Stimulated activated CD4-positive, alpha-beta T cell treated with anti-CD3 and anti-CD28 coated beads, Interleukin-12 subunit alpha, Interleukin-12 subunit beta, amount 100 ng/mL, for 4 hours (primary cell): Measurements from ENCODE around the gene IDH3A.
"Not testable (repeated sequence)": the region's sequence is repeated elsewhere in the genome, so short reads cannot be mapped to it uniquely, and the experiment has no call there.

Experiments used
- DNase-seq: peaks from one replicate; pipeline ENCODE4 v3.0.0-alpha.2; 2020

IDH3A gene

DNA sequence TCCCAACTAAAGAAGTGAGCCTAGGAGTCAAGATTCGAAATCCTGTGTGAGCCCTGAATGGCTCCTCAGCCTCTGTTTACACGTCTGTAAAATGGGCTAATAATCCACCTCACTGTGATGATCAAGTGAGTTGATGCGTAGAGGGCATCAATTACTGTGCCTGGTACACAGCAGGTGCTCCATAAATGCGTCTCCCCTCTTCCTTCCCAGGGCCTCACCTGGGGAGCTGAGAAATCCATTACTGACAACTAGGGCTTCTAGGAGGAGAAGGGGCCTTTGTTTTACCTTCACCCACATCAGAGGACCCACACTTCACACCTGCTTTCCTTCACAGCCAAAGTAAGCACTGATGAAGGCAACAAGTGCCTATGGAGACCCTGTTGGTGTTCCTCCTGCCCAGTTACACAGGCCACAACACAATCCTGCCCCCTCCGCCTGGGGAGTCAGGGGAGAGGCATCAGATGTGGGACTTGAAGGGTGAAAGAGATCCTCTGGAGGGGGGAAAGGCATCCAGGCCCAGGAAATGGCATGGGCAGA is 19.3 kb upstream of the IDH3A start:
- DNase-seq: no peak

DNA sequence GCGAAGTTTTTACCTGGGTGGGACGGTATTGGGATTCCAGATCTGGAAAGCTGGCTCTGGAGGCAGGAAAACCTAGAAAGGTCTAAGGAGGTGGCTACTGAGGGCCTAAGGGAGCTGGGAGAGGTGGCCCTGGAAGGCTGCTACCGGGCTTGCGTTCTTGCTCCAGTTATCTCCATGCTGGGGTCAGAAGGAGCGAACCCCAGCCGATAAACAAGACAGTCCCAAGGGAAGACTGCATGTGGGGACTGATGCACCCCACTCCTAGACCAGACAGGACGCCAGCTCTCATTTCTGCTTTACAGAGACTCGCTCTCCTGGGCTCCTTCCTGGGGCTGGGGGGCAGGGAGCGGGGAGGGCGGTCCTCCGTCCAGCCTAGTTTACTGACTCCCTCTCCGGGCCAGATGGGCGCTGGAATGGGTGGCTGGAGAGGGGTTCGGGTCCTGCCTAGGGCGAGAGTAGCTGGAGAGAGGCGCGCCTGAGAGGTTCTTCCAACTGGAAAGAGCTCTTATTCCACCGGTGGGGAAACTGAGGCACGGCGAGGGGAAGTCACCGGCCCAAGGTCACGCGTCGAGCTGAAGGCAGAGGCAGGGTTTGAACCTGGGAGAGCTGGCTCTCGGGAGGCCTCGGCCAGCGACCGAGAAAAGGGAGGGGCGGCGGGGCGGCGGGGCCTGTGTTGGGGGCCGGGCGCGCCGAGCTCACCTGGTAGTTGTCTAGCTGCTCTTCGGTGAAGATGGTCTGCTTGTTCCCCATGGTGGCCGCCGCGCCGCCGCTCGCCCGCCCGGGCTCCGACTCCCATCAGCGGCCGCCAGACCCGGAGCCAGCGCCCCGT is 18.5 kb upstream of the IDH3A start:
- DNase-seq: peak; percentile 48

DNA sequence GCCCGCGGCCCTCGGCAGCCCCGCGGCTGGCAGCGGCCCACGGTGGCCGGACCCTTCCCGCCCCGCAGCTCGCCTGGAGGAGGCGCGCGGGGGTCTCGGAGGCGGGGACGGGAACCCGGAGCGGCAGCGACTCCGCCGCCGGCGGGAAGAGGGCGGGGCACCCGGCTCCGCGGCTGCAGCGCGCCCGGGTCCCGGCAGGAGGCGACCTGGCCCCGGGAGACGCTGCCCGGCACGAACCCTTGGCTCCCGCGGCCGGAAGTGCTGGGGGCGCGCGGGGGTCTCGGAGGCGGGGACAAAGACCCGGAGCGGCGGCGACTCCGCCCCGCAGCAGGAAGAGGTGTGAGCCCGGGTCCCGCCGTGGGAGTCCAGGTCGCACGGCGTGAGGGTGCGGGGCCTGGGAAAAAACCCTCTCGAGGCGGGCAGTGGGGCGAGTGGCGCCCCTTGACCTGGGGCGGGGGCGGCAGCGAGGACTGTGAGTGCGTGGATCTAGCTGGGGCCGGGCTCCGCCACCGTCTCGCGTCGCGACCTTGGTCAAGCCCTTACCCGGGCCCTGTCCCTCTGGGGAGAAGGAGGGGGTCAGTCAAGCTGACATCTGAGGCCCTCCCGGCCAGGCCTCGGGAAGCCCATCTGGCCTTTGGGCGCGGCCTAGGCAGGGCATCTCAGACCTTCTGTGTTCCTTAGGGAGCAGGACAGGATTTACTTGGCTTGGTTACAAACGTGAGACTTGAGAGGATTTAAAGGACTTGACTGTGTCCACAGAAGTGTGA is 17.7 kb upstream of the IDH3A start, which contains the start of gene CIB2:
Gene CIB2 (minus strand): TSS at position 151 of the 767 bp plus-strand sequence. CDS start 230 bp downstream, outside the sequence.
- peak; percentile 77 for DNase-seq

DNA sequence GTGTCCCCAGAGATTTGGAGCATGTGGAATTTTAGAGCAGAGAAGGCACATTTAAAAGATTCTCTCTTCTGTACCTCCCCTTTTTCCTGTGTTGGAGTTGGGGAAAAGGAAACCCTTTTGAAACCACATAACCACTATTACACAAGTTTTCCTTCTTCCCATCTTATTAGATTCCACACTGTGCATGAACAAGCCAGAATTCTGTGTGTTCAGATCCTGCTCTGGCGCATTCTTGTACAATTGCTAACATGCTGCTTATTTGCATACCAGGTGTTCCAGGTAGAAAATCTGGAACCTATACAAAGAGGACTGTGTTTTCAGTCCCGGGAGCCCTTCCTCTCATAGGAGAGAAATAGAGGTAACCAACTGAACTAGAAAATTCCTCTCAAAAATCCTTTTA is 15.4 kb upstream of the IDH3A start:
- DNase-seq: no peak

DNA sequence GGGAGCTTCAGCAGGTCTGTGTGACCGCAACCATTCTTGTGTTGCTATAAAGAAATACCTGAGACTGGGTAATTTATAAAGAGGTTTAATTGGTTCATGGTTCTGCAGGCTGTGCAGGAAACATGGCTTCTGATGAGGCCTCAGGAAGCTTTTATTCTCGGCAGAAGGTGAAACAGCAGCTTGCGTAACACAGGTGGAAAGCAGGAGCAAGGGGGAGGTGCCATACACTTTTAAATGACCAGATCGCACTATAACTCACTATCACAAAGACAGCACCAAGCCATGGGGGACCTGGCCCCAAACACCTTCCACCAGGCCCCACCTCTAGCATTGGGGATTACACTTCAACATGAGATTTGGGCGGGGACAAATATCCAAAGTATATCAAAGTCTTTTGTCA is 9.6 kb upstream of the IDH3A start:
- DNase-seq: no peak

DNA sequence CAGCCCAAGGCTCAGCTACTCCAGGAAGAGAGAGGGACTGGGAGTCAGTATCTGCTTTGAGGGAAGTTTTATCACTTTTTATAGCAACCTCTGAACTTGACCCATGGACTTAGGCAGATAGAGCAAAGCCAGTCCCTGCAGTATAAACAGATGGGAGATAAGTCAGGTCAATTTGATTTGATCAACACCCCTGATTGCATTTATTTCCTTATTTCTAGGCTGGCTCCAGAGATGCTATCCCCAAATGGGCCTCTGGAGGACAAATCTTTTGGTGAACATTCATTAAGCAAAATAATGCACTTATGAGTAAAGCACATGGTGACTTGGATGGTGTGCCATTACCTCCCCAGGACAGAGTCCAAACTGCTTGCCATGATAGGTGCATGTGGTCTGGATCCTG is 8.9 kb upstream of the IDH3A start:
- DNase-seq: no peak

DNA sequence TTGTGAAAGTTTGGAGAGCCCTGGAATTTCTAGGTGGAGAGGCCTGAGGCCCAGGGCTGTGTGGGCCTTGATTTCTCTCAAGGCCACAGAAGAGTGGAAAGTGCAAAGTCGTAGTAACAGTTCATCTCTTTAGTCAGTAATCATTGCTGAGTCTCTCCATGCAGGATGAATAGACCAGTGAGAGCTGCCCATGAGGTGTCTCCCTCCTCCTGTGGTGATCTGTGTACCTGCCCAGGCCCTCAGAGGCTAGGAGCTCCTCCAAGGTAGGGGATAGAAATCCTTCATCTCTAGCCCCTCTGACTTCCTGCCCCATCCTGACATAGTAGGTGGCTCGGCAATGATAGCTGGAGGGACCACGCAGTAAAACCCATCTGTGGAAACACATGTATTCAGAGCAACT is 6.8 kb upstream of the IDH3A start:
- DNase-seq: no peak

DNA sequence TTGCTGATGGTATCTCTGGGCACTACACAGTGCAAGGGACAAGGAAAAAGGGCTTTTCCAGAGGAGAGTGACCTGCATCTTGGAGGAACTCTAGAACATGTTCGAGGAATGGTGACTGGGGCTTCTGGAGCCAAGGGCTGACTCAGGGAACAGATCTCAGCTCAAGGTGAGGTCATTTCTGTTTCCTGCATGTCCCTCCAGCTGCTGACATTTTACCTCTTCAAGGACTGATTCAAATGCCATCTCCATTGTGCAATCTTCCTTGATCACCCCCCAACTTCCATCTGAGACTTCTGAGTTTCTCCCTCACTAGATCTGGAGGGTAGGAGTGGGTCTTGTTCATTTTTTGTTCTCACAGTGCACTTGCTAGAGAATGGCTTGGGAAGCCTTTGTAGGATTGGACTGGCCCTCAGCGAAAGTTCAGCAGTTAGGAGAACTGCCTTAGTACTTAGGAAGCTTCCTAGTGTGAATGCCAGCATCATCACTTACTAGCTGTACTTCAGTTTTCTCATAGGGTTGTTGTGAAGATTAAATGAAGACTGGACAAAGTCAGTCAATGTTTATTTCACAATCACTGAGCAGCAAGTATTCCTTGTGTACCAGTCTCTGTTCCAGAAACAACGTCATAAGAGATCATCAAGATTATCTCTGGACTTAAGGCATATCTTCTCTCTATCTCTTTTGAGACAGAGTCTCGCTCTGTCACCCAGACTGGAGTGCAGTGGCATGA is 2.6 kb upstream of the IDH3A start:
- no peak for DNase-seq

DNA sequence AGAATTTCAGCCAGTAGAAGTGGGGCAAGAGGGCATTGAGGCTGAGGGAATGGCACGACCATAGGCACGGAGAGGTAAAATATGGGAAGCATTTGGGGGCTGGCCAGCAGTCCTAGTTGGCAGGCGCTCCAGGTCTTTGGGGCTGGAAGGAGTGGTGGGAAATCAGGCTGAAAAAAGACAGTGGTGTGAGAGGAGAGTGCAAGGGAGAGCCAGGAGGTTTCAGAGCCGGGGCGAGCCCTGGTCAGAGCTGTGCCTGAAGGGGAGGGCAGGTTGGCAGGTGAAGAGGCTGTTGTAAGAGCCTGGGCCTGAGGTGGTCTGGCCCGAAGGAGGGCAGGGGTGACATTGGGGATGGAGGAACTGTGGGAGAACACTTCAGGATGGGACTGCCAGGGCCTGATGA is 1.6 kb upstream of the IDH3A start:
- DNase-seq: no peak

DNA sequence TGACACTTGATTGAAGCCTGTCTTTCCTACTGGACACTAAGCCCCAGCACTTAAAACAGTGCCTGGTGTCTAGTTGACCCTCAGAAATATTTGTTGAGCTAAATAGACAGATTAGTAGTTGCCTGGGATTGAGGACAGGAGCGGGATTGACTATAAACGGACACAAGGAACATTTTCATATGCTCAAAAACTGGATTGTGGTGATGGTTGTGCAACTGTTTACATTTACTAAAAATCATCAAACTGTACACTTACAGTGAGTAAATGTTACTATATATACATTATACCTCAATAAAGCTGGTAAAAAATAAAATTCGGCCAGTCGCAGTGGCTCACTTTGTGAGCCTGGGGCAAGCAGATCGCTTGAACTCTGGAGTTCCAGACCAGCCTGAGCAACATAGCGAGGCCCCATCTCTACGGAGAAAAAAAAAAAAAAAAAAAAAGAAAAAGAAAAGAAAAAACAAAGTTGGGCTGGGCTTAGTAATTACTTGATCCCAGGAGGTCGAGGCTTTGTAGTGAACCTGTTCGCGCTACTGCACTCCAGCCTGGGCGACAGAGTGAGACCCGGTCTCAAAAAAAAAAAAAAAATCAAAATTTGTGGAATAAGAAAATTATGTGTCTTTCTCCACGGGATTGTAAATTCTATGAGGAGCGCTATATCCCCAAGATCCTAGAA is 632 bp upstream of the IDH3A start:
- DNase-seq: no peak

DNA sequence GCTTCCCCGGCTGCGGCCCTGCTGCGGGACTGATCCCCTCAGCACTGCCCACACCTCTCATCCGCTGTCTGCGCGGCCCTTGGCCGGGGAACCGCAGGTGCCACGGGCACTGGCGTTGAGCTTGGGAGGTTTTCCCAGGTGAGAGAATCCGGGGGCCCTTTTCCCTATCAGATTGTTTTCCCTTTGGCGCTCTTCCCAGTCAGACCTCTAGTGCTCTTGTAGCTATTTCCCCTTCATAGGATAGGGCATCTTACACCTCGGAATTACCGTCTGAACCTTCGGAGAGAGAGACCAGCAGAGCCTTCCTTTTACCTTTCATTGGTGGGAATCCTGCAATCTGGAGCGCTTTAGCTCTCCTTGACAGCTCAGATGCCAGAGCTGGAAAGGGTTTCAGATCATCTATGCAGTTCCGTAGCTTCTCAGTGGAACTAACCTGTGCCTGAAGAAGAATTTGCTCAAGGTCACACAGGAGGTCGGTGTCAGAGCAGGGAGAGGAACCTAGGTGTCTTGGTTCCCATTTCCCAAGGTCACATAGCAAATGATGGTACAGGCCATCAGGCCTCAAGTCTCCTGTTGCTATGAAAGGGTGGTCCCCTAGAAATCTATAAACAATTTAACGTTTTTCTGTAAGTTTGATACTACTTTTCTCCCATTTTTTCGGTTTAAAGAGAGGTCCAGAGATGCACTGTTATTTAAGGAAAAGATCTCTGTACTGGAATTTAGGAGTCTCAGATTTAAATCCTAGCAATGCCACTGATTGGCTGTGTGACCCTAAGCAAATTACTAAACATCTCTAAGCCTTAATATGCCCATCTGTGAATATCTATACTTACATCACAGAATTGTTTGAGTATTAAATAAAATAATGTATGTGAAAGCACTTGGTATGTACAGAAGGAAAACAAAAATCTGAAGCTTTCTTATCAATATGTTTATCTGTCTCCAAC is 916 bp downstream of the IDH3A start:
- no peak for DNase-seq

DNA sequence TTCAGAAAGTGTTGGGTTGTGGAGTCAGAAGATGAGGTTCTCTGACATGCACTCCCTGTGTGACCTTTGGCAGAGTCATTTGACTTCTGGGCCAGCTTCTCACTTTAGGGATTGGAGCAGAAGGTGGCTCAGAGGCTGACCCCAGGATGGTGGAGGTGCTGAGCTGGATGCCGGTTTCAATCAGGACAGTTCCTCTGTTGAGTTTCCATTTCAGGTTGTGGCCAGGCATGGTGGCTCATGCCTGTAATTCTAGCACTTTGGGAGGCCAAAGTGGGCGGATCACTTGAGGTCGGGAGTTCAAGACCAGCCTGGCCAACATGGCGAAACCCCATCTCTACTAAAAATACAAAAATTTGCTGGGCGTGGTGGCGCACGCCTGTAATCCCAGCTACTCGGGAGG is 1.9 kb downstream of the IDH3A start:
- DNase-seq: not testable (repeated sequence)

DNA sequence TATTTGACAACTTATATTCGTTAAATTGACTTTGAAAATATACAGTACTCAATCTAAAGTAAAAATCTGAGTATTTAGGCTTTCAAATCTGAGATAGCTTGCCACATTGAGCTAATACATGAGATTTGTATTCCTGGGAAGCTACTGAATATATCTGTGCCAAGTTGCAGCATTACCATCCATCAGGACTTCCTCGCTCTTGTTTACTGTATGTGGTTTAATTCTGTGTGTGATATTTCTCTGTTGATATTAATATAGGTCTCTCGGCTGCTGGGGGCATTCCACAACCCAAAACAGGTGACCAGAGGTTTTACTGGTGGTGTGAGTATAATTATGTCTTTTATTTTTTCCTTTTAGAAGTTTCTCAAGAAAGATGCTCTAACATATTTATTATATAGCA is 5.8 kb downstream of the IDH3A start:
- no peak for DNase-seq

DNA sequence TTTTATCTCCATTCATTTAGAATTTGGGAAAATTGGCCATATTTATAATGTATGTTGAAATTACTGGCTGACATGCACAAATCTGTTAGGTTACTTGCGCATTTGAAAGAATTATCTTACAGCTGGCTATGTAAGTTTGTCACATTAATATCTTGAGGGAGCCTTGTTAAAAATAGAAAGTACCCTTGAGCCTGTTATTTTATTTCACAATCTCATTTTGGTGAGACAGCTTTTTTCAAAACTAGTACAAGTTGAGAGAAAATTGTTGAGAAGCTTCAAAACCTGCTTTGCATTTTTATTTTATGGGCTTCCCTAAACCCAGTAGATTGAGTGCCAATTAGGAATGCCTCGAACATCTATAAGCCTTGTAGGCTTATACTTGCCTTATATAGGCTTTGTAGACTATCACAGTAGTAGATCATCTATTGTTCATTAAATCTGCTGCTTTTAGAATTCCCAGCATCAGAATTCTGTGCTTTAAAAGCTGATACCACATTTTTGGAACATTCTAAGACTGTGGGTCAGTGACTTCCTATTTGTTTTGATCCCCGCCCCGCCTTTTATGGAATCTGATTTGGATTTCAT is 6.3 kb downstream of the IDH3A start:
- no peak for DNase-seq

DNA sequence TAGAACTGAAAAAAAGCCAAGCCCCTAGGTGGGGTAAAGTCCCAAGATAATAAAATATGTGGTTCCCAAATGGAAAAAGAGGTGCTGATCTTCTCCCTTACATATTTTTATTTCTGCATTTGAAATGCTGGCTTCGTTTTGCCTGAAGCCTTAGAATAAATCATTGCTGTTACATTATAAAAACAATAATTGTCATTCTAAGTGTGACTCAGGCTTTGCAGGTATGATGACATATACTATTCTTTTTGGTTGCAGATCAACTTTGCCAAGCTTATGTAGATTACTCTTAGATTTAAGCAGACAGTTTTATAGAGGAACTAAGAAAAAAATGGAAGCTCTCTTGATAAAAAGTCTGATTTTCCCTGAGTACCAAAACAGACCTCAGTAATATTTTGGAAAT is 7.5 kb downstream of the IDH3A start:
- DNase-seq: no peak

DNA sequence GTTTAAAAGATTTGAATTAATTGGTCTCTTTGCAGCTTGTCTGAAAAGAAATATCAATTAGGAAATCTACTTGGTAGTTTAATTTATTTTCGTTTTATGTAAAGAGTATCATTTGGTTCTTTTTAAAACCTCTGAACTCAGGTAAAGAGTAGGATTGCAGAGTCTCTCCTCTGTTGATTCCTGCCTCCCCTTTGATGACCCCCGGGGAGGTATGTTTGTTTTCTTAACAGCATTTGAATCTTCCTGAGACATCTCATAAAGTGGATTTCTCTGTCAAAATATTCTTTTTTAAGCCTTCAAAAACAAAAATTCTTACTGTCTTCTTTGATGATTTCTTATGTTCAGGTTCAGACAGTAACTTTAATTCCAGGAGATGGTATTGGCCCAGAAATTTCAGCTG is 8.0 kb downstream of the IDH3A start:
- DNase-seq: no peak

DNA sequence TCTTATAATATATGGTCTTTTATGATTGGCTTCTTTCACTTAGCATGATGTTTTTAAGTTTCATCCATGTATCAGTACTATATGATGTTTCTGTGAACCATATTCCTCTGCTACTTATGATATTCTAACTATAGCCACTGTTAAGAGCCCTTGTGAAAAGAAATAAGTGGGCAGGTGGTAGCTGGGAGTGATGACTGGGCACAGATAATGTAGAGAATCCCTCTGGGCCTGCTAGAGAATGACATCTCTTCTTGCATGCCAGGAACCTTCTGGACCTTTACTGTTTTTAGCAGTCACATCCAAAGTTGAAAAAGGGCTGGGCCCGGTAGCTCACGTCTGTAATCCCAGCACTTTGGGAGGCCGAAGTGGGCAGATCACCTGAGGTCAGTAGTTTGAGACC is 10.2 kb downstream of the IDH3A start:
- no peak for DNase-seq

DNA sequence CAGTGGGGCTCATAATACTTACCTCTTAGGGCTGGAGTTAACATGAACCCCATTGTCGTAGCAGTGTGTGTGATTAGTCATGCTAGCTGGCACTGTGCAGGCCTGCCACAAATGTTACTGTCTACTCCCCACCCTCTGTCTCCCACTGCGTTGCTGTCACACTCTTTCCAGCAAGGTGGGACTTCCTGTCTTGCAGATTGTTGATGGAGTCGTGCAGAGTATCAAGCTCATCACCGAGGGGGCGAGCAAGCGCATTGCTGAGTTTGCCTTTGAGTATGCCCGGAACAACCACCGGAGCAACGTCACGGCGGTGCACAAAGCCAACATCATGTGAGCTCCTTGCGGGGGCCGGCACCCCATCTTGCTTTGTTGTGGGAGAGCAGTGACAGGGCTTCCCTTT is 12.9 kb downstream of the IDH3A start:
- no peak for DNase-seq

DNA sequence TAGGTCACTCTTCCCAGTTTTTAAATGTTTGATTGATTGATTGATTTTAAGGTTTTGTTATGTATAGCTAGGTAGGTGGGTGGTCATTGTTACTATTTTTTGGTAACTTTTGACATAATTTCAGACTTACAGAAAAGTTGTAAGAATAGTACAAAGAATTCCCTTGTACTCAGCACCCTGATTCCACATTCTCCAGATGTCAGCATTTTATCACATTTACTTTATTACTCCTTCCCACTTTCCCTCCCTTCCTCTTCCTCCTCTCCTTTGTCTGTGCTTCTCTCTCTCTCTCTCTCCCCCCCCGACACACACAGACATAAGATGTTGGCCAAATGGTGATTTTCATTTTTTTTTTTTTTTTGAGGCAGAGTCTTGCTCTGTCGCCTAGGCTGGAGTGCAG is 14.8 kb downstream of the IDH3A start:
- DNase-seq: no peak

DNA sequence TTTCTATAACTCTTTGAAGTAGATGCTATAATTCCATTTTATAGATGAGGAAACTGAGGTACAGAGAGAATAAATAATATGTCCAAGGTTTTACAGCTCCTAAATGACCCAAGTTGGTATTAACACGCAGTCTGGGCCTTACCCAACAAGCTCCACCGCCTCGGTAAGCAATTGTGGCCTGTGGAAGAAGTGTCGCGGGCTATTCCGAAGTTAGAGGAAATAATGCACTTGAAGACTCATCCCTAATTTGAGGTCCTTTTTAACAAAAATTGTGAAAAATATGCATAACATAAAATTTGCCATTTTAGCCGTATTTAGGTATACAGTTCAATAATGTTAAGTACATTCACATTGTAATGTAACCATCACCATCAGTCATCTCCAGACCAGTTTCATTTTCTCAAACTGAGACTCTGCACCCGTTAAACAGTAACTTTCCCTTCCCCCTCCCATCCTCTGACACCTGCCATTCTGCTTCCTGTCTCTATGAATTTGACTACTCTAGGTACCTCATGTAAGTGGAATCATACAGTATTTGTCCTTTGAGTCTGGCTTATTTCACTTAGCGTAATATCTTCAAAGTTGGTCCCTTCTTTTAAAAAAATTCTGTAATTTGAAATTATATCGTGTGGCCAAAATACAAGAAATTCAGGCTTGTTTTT is 18.2 kb downstream of the IDH3A start:
- DNase-seq: no peak

DNA sequence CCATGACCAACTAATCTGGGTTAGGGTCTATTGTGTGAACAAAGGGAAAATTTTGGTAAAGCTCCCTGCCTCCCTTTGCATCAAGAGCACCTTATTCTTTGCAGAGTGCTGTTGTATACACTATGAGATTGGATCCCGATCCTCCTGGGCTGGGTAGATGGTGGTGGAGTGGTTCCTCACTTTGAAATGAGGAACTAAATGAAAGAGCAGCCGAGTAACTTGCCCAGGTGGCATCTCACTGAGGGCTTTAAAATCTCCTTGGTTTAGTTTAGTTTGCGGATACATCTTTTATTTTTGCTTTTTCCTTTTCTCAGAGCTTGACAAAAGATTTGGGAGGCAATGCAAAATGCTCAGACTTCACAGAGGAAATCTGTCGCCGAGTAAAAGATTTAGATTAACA is 19.4 kb downstream of the IDH3A start:
- no peak for DNase-seq
